ENCODE data around the gene NAALADL1.

Gene NAALADL1

DNA sequence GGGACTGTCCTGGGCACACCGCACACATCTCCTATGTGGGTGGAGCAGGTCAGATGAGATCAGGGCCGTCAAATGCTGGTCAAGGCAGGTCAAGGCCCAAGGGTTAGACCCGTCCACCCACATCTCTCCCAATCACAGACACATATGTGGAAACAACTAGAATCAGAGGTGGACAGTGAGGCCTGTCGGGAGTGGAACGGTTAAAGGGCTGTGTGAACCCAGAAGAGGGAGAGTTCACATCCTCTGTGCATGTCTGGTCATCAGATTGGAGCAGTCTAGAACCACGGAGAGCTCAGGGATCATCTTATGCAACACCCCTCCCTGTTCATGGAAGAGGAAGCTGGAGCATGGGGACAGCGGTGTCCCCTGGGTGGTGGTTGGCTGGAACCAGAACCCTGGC is 38.5 kb downstream of the NAALADL1 start:
- Histone ChIP-seq H3K9me3 (no peaks in the 10 kb centered on the region), H3K4me3 (ENCODE audit: low read depth in 1 of 2, low read length in 1 of 2) (no peak overlapping the region), H3K4me1 (ENCODE audit: control insufficient read depth in 1 of 2, insufficient read depth in 1 of 2, low read depth in 1 of 2, low read length in 1 of 2) (peaks cover 32 to 34% of the 10 kb centered on the region in 2 experiments), H3K27me3 (no peaks in the 10 kb centered on the region), H3K27ac (no peak overlapping the region), H3K36me3 (peaks cover 14% of the 10 kb centered on the region)
- TF ChIP-seq, protein P1, sequence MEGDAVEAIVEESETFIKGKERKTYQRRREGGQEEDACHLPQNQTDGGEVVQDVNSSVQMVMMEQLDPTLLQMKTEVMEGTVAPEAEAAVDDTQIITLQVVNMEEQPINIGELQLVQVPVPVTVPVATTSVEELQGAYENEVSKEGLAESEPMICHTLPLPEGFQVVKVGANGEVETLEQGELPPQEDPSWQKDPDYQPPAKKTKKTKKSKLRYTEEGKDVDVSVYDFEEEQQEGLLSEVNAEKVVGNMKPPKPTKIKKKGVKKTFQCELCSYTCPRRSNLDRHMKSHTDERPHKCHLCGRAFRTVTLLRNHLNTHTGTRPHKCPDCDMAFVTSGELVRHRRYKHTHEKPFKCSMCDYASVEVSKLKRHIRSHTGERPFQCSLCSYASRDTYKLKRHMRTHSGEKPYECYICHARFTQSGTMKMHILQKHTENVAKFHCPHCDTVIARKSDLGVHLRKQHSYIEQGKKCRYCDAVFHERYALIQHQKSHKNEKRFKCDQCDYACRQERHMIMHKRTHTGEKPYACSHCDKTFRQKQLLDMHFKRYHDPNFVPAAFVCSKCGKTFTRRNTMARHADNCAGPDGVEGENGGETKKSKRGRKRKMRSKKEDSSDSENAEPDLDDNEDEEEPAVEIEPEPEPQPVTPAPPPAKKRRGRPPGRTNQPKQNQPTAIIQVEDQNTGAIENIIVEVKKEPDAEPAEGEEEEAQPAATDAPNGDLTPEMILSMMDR (IDR thresholded peaks at IDR 0.05): no peak

DNA sequence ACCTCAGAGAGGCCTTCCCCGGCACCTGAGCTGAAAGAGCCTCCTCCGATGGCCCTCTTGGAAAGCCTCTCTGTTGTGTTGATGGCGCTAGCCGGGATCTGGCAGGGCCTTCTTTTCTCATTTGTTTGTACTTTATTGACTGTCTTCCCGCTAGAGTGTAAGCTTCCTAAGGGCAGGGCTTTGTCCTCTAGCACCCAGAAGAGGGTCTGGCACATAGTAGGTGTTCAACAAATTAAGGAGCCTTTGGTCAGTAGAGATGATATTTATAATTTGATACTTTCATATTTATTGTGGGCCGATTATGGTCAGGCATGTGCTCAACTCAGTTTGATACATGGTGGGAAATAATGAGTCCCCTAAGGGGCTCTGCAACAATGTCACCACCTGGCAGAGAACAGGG is 40.4 kb downstream of the NAALADL1 start:
- Histone ChIP-seq H3K9me3 (no peaks in the 10 kb centered on the region), H3K4me1 (ENCODE audit: control insufficient read depth in 1 of 2, insufficient read depth in 1 of 2, low read depth in 1 of 2, low read length in 1 of 2) (peaks cover 40% of the 10 kb centered on the region in 2 experiments), H3K36me3 (peaks cover 14% of the 10 kb centered on the region), H3K4me3 (ENCODE audit: low read depth in 1 of 2, low read length in 1 of 2) (no peak overlapping the region), H3K27me3 (no peaks in the 10 kb centered on the region), H3K27ac (no peak overlapping the region)
- TF ChIP-seq, protein P1 (IDR thresholded peaks at IDR 0.05): no peak

DNA sequence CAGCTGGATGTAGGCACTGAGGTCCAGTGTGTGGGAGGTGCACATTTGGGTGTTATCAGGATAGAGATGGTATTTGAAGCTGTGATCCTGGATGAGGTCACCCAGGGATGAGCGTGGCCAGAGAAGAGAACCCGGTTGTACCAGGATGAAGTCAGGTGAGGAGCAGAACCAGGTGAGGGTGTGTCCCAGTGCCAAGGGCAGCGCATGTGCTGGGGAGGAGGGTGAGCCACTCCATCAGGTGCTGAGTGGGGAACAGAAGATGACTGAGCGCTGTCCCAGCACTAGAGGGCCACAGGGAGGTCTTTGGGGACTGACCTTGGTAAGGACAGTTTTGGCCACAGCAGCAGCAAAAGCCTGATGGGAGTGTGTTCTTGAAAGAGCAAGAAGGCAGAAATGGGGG is 41.6 kb downstream of the NAALADL1 start:
- Histone ChIP-seq H3K9me3 (no peaks in the 10 kb centered on the region), H3K4me1 (ENCODE audit: control insufficient read depth in 1 of 2, insufficient read depth in 1 of 2, low read depth in 1 of 2, low read length in 1 of 2) (peaks cover 31 to 32% of the 10 kb centered on the region in 2 experiments), H3K27me3 (no peaks in the 10 kb centered on the region), H3K4me3 (ENCODE audit: low read depth in 1 of 2, low read length in 1 of 2) (no peak overlapping the region), H3K36me3 (peaks cover 14% of the 10 kb centered on the region), H3K27ac (no peak overlapping the region)
- TF ChIP-seq, protein P1 (IDR thresholded peaks at IDR 0.05): no peak

DNA sequence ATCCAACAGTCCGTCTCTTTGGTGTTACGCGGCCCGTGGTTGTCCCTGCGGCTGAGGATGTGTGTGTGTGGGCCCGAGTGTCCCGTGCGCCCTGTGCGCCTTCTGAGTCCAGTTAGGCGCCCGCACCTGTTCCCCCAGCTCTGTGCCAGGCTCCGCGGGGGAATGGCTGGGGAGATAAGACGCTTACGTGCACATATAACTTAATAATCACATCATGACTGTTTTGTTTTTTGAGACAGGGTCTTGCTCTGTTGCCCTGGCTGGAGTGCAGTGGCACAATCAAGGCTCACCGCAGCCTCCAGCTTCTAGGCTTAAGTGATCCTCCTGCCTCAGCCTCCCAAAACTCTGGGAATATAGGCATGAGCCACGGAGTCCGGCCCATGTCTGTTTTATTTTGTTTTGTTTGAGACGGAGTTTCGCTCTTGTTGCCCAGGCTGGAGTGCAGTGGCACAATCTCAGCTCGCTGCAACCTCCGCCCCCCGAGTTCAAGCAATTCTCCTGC is 43.6 kb downstream of the NAALADL1 start:
- TF ChIP-seq, protein P1 (IDR thresholded peaks at IDR 0.05): no peak
- peak overlapping the region; percentile 96 to 98 for H3K4me3 ChIP-seq (ENCODE audit: low read depth in 1 of 2, low read length in 1 of 2)

DNA sequence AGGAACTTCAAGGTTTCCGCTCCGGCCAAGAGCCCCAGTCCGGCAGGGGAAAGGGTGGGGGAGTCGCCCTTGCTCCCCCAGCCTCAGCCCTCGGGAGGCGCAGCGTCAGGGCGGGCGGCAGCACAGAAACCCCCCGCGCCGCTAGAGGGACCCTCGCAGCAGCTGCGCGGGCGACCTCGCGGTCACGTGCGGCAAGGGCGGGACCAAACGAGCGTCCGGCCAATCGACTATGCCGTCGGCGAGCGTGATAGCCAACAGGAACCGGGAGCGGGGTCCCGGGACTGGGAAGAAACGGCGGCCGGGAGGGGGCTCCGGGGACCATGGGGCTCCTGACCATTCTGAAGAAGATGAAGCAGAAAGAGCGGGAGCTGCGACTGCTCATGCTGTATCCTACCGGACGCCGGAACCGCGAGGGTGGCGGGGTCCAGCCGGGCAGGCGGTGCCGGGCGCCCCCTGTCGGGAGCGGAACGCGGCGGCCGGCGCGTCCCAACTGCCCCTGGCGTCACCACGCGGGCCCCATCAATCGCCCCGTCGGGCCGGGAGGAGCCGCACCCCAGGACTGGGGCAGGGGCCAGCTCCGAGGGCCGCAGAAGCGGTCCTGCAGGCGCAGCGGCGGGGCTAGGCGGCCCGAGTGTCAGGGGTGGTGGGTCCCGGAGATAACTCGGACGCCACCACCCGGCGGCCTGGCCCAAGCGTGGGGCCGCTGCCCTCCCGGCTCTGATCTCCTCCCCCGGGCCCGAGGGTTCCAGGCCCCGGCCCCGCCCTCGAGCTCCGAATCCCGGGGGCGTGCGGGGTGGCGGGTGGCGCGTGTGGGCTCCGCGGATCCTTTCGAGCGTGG is 44.2 kb downstream of the NAALADL1 start, which contains the start of gene ARL2:
Gene ARL2, plus strand, starts transcription at position 273 of the 838 bp plus-strand sequence. Its CDS starts 48 bp downstream, at position 321.
- peak within 1 kb of the TSS; percentile 91 for H3K27ac ChIP-seq

More for the DNA sequence above, 43.6 kb downstream of the NAALADL1 start:
- H3K36me3 ChIP-seq: peaks cover 8% of the 10 kb centered on the region
- H3K27ac ChIP-seq: peak overlapping the region; percentile 91
- H3K9me3 ChIP-seq: no peaks in the 10 kb centered on the region
- H3K27me3 ChIP-seq: no peaks in the 10 kb centered on the region
- H3K4me1 ChIP-seq (ENCODE audit: control insufficient read depth in 1 of 2, insufficient read depth in 1 of 2, low read depth in 1 of 2, low read length in 1 of 2): peaks cover 20 to 22% of the 10 kb centered on the region in 2 experiments

More for the DNA sequence above, 44.2 kb downstream of the NAALADL1 start, which contains the start of gene ARL2:
- Histone ChIP-seq H3K36me3 (peaks cover 6% of the 10 kb centered on the region), H3K4me1 (ENCODE audit: control insufficient read depth in 1 of 2, insufficient read depth in 1 of 2, low read depth in 1 of 2, low read length in 1 of 2) (peaks cover 20 to 22% of the 10 kb centered on the region in 2 experiments), H3K4me3 (ENCODE audit: low read depth in 1 of 2, low read length in 1 of 2) (peak within 1 kb of the TSS; percentile 96 to 98), H3K27me3 (no peaks in the 10 kb centered on the region), H3K9me3 (no peaks in the 10 kb centered on the region)
- TF ChIP-seq, protein P1 (IDR thresholded peaks at IDR 0.05): peak; percentile 98

Measured in neutrophil (primary cell).